Mucosa of descending colon (tissue), 3 donors: ENCODE results near the gene FOCAD. TPM values are rescaled to one million over a fixed set of nuclear protein-coding genes. Genes with fewer than 3 reads are reported as not detected.

Experiments
- ATAC-seq: fragments of 200-7000 bp; cut with Tn5 transposase; one replicate; pipeline ENCODE4 v1.9.1; 2020; ENCODE audit warnings: mild to moderate bottlenecking, moderate library complexity
- DNase-seq, 3 donors: peaks; one replicate each; pipeline ENCODE4 v3.0.0-alpha.2; 2020
- H3K36me3 ChIP-seq: fragments of 200-600 bp; one replicate; pipeline ENCODE4 v1.8.0; 2021; ENCODE audit warnings: low read depth, mild to moderate bottlenecking
- H3K4me1 ChIP-seq: fragments of 200-600 bp; one replicate; pipeline ENCODE4 v1.8.0; 2021; ENCODE audit warnings: low read depth, mild to moderate bottlenecking
- H3K4me3 ChIP-seq: fragments of 200-600 bp; one replicate; pipeline ENCODE4 v1.8.0; 2021; ENCODE audit warnings: mild to moderate bottlenecking
- H3K9me3 ChIP-seq: fragments of 200-600 bp; one replicate; pipeline ENCODE4 v1.8.0; 2021; ENCODE audit warnings: mild to moderate bottlenecking
- CTCF ChIP-seq: fragments of 200-600 bp; IDR thresholded peaks from one replicate; pipeline ENCODE4 v1.8.0; 2022; ENCODE audit warnings: antibody characterized with exemption, mild to moderate bottlenecking
- intact Hi-C, 2 donors: fragments of 100-400 bp; cut with DNase I in 1 of 2; cut with micrococcal nuclease in 1 of 2; formaldehyde crosslinking; loops; one replicate each; pipeline versions ENCODE4 v1.11.0 to v1.11.1; 2022; cut with DNase I, micrococcal nuclease
- total RNA-seq, 3 donors: library from RNA; stranded (reverse); fragmentation: NEBNext Ultra II Directional in 2 of 3; extraction: Animal tissue kit (Norgen Biotek cat#: 25700) in 2 of 3; gene quantifications; one replicate each; pipeline versions ENCODE4 v1.2.1 to v1.2.4, GENCODE V29; 2021 to 2023
- donor health status: DM: no; HTN: no; CAD: no; lungs with moderate emphysema.
- donor health status: DM: no; HTN: no; CAD: no.
- donor health status: DM: no; HTN: yes; CAD: no.

FOCAD gene
- total RNA-seq, 3 donors from 2014 or later = 26.6 to 30.3 (median 26.9) TPM

GRCh38 chr9:20989923-20990341 is 305.9 kb downstream of the FOCAD start:
- intact Hi-C loops = no loop called here
- Histone ChIP-seq H3K36me3 (no peaks in the 10 kb centered on the region), H3K4me3 (no peak overlapping the region), H3K9me3 (no peaks in the 10 kb centered on the region), H3K4me1 (no peaks in the 10 kb centered on the region)
- peak in 2 of 3 donors; percentile 14 to 53 for DNase-seq
- ATAC-seq = peak; percentile 22
- no peak for TF ChIP-seq CTCF

GRCh38 chr9:20990867-20991266 is 306.8 kb downstream of the FOCAD start:
- TF ChIP-seq CTCF = no peak
- peak; percentile 53 for ATAC-seq
- DNase-seq = peak in 1 of 3 donors; percentile 14
- H3K4me3 ChIP-seq = no peak overlapping the region
- intact Hi-C loops = no loop called here
- H3K9me3 ChIP-seq = no peaks in the 10 kb centered on the region
- no peaks in the 10 kb centered on the region for H3K4me1 ChIP-seq
- H3K36me3 ChIP-seq = no peaks in the 10 kb centered on the region

GRCh38 chr9:20994486-20994885 is 310.4 kb downstream of the FOCAD start:
- no peaks in the 10 kb centered on the region for H3K4me1 ChIP-seq
- H3K9me3 ChIP-seq = no peaks in the 10 kb centered on the region
- no peaks in the 10 kb centered on the region for H3K36me3 ChIP-seq
- intact Hi-C loops = no loop called here
- no peak overlapping the region for H3K4me3 ChIP-seq
- TF ChIP-seq CTCF = no peak
- ATAC-seq (no peak), DNase-seq (no peak)

GRCh38 chr9:20995616-20996015 is 311.6 kb downstream of the FOCAD start:
- Histone ChIP-seq H3K4me3 (no peak overlapping the region), H3K36me3 (no peaks in the 10 kb centered on the region), H3K9me3 (no peaks in the 10 kb centered on the region), H3K4me1 (no peaks in the 10 kb centered on the region)
- DNase-seq (no peak), ATAC-seq (no peak)
- no peak for TF ChIP-seq CTCF
- intact Hi-C loops = no loop called here

- no peaks in the 10 kb centered on the region for H3K36me3 ChIP-seq
- DNase-seq (no peak), ATAC-seq (peak; percentile 75)
- peaks cover 2% of the 10 kb centered on the region for H3K9me3 ChIP-seq
- intact Hi-C loops = no loop called here
- TF ChIP-seq CTCF = no peak
- H3K4me1 ChIP-seq = no peaks in the 10 kb centered on the region
- no peak overlapping the region for H3K4me3 ChIP-seq
Observed at GRCh38 chr9:20996809-20997208, 312.8 kb downstream of the FOCAD start.

- H3K4me1 ChIP-seq = no peaks in the 10 kb centered on the region
- H3K36me3 ChIP-seq = no peaks in the 10 kb centered on the region
- H3K9me3 ChIP-seq = peaks cover 2% of the 10 kb centered on the region
- H3K4me3 ChIP-seq = no peak overlapping the region
- no peak for DNase-seq
- peak; percentile 42 for ATAC-seq
- intact Hi-C loops = no loop called here
- no peak for TF ChIP-seq CTCF
Observed at GRCh38 chr9:20997503-20998076, 313.5 kb downstream of the FOCAD start.
